GM18861 (cell line): ENCODE results near the gene ZNF821.
A peak's percentile ranks its signal among the peaks of the same experiment; 100 is the strongest.
"Not testable (repeated sequence)": the region's sequence is repeated elsewhere in the genome, so short reads cannot be mapped to it uniquely, and the experiment has no call there.

Source experiments
- ATAC-seq: cut with Tn5 transposase; IDR thresholded peaks from one replicate; pipeline ENCODE4 v1.9.1; 2021; ENCODE audit not compliant: unreplicated experiment

ZNF821 gene

DNA sequence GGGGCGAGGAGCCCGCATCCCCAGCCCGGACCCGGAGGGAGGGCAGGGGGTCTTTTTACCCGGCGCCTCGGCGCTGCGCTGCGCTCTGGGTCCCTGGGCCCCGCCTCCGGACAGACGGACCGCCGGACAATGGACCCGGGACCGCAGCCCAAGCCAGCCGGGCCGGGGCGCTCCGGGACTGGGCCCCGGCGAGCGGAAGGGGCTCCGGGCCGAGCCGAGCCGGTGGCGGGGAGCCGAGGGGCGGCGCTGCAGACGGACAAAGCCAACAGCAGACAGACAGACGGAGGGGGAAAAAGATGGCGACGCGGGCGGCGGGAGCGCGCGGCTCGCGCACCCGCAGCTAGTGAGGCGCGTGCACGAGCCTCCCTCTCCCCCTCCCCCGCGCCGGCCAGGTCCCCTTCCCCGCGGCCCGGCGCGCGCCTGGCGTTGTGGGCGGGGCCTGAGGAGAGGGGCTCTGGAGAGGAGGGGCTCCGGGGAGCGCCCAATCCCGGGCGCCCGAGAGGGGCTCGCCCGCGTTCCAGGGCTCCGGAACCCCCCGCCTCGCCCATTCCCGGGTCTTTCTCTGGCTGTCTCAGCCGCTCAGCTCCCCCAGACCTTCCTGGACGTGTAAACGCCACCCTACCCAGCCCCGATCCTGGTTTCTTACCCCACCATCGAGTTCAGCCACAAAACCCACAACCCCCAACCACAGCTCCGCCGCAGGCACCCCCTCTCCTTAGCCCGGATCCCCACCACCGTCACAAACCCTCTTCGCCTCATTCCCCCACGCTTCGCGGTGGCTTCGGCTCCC is at the start of gene ZNF821:
Gene ZNF821 (minus strand): TSS at position 334 of the 790 bp plus-strand sequence. CDS start 4,236 bp downstream, outside the sequence.
- peak; percentile 40 for ATAC-seq

- ATAC-seq, result no peak
These were observed 49.0 kb upstream of the ZNF821 start for GRCh38 chr16:71933017-71933416.

- ATAC-seq, result no peak
These were observed 47.6 kb upstream of the ZNF821 start for GRCh38 chr16:71931599-71931998.

DNA sequence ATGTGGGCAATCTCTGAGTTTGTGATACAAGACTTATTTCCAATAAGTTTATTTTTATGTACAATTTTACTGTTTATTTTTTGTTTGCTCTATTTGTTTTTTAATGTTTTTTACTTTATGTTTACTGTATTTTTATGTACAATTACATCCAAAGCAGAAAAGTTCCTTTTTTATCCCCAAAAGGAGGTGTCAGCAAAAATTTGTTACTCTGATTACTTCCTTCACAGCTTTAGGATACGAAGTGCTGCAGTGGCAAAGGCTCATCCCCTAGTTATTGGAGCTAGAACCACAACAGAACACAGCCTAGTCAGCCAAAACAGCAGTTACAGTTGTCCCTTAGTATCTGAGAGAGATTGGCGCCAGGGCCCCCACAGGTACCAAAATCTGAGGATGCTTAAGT is 47.0 kb upstream of the ZNF821 start:
- ATAC-seq, result no peak

DNA sequence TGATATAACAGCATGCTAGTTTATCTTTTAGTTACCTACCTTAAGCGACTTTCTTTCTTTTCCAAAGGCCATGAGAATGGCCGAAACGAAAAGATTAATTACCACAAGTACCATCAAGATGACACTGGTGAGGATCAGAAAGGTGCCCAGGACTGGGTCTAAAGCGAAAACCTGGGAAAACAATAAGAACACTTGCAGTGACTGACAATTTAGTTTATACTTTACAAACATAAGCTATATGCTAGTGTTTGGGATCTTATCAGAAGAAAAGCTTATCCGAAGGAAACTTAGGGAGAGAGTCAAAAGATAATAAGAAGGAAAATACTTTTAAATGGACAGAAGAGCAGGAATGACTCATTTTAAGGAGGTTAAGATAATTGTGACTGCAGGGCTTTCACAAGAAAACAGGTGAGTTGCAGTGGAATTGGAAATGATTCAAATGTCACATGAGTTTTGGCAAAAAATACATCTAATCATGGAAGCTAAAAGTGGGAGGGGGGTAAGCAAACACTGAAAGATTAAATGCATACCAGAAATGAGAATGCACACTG is 46.1 kb upstream of the ZNF821 start:
- ATAC-seq, result no peak

DNA sequence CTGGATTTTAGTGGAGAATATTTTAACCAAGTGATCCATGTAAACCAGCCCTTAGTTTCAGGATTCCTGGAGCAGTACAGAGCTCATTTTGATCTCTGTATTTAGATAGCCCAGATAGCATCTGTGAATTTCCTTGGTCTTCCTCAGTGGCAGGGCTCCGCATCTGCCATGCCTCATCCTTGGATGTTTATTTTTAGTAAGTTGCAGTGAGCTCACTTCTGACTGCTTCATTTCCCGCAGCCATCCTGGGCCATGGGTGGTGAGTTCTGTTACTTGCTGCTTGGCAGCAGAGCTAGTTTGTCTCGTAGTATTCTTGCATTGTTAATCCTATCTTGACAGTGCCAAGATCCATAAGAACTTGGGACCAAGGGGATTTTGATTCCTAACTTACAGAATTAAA is 45.1 kb upstream of the ZNF821 start:
- no peak for ATAC-seq

DNA sequence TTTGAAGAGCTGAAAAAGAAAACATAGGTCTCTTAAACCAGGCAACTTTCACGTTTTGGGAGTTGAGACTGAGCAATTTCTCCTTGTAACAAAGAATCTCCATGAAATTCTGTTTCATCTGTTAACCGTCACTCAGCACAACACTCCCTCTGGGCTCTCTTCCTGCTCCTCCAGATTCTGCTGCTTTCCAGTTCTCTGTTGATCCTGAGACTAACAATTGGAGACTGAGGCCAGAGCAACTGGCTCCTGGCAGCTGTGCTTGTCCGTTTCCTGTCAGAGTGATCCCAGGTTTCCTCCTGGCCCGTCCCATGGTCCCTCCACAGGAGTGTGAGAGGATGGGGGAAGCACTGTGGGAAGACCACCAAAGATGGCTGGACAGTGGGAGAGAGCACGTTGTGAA is 43.8 kb upstream of the ZNF821 start:
- ATAC-seq, result no peak

GRCh38 chr16:71927383-71927782 is 43.4 kb upstream of the ZNF821 start:
- no peak for ATAC-seq

DNA sequence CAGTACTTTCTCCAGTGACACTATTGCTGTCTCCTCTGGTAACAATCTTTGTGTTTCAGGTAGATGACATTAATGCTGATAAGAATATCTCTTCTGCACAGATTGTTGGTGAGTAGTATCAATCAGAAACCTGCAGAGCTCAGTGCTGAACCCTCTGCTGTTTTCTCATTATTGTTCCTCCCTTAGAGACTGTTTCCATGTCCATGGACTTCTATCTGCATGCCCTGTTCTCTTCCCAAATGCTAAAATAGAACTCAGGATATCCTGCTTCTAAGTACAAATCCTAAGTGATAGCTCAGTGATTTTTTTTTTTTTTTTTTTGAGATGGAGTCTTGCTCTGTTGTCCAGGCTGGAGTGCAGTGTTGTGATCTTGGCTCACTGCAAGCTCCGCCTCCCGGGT is 40.7 kb upstream of the ZNF821 start:
- ATAC-seq, result no peak

DNA sequence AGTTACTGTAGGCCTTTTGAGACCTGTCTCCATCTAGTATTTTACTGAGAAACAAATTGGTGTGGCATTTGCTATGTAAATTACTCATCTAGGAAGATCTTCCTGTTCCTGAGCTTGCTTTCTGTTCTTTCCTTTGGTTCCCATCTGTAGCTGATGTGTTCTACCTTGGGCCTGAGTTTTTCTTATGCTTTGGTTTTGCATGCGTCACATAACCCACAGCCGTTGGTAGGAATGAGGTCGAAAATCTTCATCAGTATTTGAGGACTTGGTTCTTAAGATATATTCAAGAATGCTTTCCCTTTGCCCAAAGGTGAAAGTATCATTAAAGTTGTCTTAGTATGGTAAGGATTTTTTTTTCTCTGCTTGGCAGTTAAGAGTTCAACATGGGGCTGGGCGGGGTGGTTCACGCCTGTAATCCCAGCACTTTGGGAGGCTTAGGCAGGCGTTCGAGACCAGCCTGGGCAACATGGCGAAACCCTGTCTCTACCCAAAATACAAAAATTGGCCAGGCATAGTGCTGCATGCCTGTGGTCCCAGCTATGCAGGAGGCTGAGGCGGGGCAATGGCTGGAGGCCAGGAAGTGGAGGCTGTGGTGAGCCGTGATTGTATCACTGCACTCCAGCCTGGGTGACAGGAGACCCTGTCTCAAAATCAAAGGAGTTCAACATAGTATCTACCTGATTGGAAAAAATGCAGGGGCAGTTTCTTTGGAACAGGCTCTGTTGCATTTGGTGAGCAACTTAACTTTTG is 40.1 kb upstream of the ZNF821 start:
- no peak for ATAC-seq

DNA sequence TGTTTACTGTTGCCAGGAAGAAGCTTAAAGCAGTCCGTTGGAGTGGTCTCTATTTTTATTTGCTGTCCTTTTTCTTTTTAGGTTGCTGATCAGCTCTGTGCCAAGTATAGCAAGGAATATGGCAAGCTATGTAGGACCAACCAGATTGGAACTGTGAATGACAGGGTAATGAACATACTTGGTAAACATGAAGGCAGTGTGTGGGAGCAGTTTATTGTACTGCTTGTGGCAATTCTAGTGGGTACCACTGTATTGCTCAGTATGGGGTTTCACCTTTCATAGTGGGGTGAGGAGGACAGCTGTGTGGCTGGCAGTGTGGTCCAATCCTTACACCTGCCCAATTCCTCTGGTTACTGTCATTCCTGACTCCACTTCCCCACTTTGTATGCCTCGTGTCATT is 36.7 kb upstream of the ZNF821 start:
- ATAC-seq, result no peak

DNA sequence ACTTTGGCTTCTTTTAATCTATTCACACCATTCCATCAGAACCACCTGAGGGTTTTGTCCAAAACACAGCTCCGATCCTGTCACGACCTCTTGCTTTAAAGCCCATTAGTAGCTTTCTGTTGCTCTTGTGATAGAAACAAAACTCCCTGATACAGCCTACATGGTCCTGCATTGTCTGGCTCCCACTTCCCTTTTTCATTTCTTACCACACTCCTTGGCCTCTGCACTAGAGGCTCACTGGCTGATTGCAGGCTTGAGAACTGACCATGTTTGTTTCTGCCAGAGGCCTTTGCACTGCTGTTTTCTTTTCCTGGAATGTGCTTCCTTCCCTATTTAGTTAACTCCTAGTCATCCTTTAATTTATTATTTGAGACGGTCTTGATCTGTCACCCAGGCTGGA is 35.1 kb upstream of the ZNF821 start:
- ATAC-seq, result peak; percentile 54

GRCh38 chr16:71917900-71918299 is 33.9 kb upstream of the ZNF821 start:
- no peak for ATAC-seq

DNA sequence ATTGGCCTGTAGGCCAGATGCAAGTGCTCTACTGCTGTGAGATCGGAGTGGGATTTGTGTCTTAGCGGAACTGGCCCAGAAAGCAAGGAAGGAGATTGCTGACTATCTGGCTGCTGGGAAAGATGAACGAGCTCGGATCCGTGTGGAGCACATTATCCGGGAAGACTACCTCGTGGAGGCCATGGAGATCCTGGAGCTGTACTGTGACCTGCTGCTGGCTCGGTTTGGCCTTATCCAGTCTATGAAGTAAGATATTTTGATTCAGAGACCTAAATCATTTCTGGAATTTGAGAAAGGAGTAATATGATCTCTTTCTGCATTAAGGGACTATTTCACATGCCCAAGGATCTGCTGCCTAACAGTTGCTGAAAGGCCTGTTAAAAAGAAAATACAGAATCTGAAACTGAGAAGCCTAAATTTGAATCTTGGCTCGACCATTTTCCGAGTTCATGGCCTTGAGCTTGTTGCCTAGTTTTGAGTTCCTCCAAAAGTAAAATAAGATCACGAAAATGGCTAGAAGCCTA is 32.5 kb upstream of the ZNF821 start:
- no peak for ATAC-seq

- ATAC-seq, result no peak
These were observed 31.4 kb upstream of the ZNF821 start for GRCh38 chr16:71915350-71915749.

GRCh38 chr16:71914802-71915201 is 30.8 kb upstream of the ZNF821 start:
- no peak for ATAC-seq

DNA sequence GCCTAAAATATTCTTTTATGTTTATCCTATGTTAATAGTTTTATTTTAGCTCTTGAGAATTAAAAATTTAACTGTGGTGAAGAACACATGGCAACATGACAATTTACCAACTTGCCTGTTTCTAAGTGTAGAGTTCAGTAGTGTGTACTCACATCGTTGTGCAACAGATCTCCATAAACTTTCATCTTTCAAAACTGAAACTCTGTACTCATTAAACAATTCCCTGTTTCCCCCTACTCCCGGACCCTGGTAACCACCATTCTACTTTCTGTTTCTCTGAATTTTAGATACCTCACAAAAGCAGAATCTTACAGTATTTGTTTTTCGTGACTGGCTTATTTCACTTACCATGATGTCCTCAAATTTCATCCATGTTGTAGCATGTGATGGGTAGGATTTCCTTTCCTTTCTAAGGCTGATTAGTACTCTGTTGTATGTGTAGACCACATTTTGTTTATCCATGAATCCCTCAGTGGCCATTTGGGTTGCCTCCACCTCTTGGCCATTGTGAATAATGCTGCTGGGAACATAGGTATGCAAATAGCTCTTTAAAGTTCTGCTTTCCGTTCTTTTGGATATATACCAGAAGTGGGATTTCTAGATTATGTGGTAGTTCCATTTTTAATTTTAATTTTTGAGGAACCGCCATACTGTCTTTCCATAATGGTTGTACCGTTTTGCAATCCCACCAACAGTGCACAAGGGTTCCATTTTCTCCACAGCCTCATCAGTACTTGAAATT is 28.7 kb upstream of the ZNF821 start:
- ATAC-seq, result no peak

- ATAC-seq, result no peak
These were observed 27.1 kb upstream of the ZNF821 start for GRCh38 chr16:71911121-71911520.

DNA sequence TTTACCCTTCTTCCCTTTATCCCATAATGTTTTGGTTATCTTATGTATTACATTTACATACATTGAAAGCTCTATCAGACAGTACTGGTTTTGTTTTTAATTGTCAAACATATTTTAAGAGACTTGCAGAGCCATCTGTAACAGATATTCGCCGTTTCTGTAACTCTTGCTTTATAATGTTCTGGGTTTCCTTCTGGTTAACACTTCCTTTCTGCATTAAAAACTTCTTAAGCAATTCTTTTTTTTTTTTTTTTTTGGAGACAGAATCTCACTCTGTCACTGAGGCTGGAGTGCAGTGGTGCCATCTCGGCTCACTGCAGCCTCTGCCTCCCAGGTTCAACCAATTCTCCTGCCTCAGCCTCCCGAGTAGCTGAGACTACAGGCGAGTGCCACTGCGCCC is 21.8 kb upstream of the ZNF821 start:
- not testable (repeated sequence) for ATAC-seq

DNA sequence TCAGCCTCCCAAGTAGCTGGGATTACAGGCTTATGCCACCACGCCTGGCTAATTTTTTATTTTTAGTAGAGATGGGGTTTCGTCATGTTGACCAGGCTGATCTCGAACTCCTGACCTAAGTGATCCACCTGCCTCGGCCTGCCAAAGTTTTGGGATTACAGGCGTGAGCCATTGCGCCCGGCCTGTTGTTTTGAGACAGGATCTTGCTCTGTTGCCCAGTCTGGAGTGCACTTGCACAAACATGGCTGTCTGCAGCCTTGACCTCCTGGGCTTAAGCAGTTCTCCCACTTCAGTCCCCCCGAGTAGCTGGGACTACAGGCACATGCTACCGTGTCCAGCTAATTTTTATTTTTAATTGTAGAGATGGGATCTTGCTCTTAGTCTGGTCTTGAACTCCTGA is 20.3 kb upstream of the ZNF821 start:
- no peak for ATAC-seq

DNA sequence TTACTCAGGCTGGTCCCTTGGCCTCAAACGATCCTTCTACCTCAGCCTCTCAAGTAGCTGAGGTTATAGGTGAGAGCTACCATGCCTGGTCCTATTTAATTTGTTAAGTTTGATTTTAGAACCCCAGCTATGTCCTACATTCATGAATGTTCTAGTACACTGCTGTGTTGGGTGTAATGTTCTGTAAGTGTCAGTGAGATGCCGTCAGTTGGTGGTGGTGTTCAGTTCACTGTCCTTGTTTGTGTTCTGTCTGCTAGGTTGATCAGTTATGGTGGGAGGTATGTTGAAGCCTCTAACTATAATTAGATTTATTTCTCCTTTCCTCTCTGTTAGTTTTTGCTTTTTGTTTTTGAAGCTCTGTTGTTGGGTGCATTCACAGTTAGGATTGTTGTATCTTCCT is 19.6 kb upstream of the ZNF821 start:
- no peak for ATAC-seq
